Measurements from ENCODE around the gene CALHM1.
"Not testable (repeated sequence)": the region's sequence is repeated elsewhere in the genome, so short reads cannot be mapped to it uniquely, and the experiment has no call there.

Gene CALHM1

DNA sequence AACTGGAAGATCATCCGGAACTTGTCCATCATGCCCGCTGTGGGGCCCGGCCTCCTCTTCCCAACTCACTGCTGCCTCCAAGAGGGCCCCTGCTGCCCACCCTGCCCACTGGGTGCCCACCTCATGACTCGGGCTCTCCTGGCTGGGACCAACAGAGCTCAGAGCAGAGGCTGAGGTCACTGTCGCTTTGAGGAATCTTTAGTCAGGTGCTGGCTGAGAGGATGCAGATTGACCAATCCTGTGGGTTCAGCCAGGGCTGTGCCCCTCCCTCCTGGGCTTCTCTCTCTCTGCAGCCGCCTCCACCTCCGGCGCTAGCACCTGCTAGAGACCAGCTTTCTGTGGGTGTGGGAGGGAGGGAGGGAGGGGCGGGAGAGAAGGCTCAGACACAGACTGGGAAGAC lies at the start of gene CALHM1:
Gene CALHM1 (minus strand): TSS at position 181 of the 400 bp plus-strand sequence. CDS start 149 bp downstream, at position 32.
- H3K4me3 ChIP-seq (ENCODE audit: low read depth, low read length) = no peak within 1 kb of the TSS
- DNase-seq (ENCODE audit: low read depth) = peak; percentile 39
- TF ChIP-seq CTCF (IDR thresholded peaks at IDR 0.05; ENCODE audit: low read depth, low read length, missing control alignments) = no peak

GRCh38 chr10:103507235-103508191 lies 48.8 kb upstream of the CALHM1 start:
- no peak overlapping the region for H3K4me3 ChIP-seq (ENCODE audit: low read depth, low read length)
- TF ChIP-seq CTCF (IDR thresholded peaks at IDR 0.05; ENCODE audit: low read depth, low read length, missing control alignments) = no peak
- DNase-seq (ENCODE audit: low read depth) = no peak

- TF ChIP-seq CTCF (IDR thresholded peaks at IDR 0.05; ENCODE audit: low read depth, low read length, missing control alignments) = no peak
- DNase-seq (ENCODE audit: low read depth) = no peak
- H3K4me3 ChIP-seq (ENCODE audit: low read depth, low read length) = no peak overlapping the region
Observed at GRCh38 chr10:103506061-103506460, 47.4 kb upstream of the CALHM1 start.

DNA sequence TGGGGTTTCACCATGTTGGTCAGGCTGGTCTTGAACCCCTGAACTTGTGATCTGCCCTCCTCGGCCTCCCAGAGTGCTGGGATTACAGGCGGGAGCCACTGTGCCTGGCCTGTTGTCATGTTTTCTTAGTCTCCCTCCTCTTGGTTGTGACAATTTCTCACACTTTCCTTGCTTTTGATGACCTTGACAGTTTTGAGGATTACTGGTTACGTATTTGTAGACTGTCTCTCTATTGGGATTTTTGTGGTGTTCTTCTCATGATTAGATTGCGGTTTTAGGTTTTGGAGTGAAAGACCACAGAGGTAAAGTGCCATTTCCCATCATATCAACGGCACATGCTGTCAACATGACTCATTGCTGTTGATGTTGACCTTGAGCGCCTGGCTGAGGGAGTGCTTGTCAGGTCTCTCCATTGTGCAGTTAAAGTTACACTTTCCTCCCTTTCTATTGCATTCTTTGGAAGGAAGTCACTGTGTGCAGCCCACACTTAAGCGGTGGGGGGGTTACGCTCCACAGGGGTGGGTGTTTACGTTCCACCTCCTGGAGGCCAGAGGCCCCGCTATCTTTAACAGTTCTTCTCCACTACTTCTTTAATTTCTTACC lies 45.6 kb upstream of the CALHM1 start:
- H3K4me3 ChIP-seq (ENCODE audit: low read depth, low read length) = no peak overlapping the region
- DNase-seq (ENCODE audit: low read depth) = peak; percentile 16
- TF ChIP-seq CTCF (IDR thresholded peaks at IDR 0.05; ENCODE audit: low read depth, low read length, missing control alignments) = no peak

DNA sequence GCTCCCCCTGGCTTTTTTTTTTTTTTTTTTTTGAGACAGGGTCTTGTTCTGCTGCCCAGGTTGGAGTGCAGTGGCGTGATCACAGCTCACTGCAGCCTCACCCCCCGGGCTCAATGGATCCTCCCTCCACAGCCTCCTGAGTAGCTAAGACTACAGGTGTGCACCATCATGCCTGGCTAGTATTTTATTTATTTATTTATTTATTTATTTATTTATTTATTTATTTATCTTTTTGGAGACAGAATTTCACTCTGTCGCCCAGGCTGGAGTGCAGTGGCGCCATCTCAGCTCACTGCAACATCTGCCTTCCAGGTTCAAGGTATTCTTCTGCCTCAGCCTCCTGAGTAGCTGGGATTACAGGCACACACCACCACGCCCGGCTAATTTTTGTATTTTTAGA lies 45.1 kb upstream of the CALHM1 start:
- not testable (repeated sequence) for H3K4me3 ChIP-seq (ENCODE audit: low read depth, low read length); DNase-seq (ENCODE audit: low read depth)

DNA sequence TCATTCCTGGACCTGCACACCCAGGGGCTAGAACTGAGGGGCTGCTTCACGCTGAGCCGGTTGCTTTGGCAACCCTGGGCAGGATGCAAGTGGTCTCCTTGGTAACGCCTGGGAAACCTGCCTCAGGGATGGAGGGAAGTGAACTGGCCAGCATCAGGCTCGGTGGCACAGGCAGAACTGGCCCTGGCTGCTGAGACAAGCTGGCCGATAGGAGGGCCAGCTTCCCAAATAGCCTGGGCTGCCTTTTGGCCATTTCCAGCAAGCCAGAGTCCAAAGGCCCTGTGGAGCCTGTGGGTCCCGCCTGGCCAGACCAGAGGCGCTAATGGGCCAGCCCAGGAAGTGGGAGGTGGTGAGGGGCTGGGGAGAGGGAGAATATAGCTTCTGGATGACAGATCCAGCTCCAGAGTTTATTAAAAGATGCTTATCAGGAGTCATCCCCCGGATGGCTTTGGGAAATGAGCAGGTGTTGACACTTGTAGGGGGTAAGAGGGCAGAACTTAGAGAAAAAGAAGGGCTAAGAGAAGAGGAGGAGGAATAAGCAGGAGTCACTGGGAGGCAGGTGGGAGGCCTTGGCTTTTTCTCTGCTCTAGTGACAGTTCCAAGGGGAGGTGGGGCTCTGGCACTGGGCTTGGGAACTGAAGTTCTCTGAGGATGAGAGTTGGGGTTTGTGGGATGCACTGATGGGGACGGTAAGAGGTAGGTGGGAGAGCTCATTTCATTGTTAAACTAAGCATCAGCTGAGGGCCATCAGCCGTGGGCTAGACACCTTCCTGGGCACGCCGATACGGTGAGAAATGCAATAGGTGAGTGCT lies 44.4 kb upstream of the CALHM1 start:
- DNase-seq (ENCODE audit: low read depth) = no peak
- TF ChIP-seq CTCF (IDR thresholded peaks at IDR 0.05; ENCODE audit: low read depth, low read length, missing control alignments) = no peak
- no peak overlapping the region for H3K4me3 ChIP-seq (ENCODE audit: low read depth, low read length)

DNA sequence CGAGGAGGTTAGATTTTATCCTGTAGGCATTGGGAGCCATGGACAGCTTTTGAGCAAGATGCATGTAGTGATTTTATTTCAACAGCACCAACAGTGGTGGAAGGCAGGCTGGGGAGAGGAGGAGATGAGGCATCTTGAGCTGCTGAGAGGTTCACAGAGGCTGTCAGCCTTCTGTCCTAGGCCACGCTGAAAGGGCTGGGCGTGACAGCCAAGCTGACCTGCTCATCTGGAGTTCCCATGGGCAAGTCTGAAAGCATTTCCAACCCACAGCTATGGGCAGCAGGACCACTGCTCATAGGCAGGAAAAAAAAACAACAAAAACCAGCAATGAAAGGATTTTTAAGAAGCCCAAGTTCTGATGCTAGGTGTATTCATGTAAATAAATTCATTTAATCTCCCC lies 42.5 kb upstream of the CALHM1 start:
- no peak for TF ChIP-seq CTCF (IDR thresholded peaks at IDR 0.05; ENCODE audit: low read depth, low read length, missing control alignments)
- DNase-seq (ENCODE audit: low read depth) = no peak
- no peak overlapping the region for H3K4me3 ChIP-seq (ENCODE audit: low read depth, low read length)
